HG03432 (cell line): ENCODE measurements around the gene ZC3H12D.

Source experiments
- ATAC-seq: cut with Tn5 transposase; IDR thresholded peaks from one replicate; pipeline ENCODE4 v1.9.1; 2021; ENCODE audit warnings: mild to moderate bottlenecking, moderate library complexity; ENCODE audit not compliant: unreplicated experiment

ZC3H12D gene

GRCh38 chr6:149444360-149445094 lies 40.3 kb downstream of the ZC3H12D start:
- ATAC-seq: peak; percentile 12

DNA sequence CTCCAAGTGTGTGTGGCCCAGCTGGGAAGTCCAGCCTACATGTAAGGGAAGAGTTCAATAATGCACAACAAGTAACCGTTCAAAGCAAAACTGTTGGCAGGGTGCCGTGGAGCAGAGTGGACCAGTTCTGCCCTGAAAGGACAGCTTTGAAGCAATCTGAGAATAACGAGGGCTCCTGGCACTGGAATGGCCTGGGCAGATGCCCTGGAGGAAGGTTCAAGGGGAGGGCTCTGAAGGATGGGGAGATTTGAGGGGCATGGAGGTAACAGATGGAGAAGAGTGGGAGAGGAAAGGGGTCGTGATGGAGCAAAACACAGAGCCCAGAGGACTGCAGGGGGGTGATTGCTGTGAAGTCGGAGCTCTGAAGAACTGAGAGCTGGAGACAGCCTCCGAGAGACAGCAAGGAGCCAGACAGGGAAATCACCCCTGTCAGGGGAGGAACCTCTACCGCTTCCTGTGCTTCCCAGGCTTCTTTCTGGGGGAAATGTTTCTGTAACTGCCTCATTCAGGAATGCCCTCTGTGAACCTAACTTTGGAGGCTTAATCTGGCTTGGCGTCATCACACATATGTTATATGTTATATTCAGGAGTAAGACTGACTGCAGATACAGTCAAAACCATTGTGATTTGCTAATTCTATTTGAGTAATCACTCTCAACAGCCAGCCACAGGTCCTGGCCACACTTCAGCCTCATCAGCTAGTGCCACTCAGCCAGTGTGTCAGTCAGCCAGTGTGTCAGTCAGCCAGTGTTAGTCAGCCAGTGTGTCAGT lies 41.2 kb downstream of the ZC3H12D start:
- ATAC-seq: no peak

DNA sequence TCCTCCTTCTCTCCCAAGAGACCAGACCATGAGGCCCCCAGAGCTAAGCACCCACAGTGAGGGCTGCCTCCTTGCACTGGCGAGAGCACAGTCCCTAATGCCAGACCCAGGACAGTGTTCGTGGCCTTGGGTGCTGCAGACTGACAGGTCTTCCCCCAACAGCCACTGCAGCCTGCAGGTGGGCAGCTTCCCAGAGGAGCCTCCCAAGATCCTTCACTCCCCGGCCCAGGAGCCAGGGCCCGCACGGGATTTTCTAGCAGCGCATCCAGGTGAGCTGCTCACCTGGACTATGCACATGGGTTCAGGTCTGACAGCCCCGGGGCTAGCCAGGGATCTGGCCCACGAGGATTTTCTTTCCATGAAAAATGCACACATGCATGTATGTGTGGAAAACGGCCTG lies 43.1 kb downstream of the ZC3H12D start:
- ATAC-seq: no peak

GRCh38 chr6:149440735-149441671 lies 43.8 kb downstream of the ZC3H12D start:
- no peak for ATAC-seq

GRCh38 chr6:149439626-149440025 lies 45.2 kb downstream of the ZC3H12D start:
- no peak for ATAC-seq

DNA sequence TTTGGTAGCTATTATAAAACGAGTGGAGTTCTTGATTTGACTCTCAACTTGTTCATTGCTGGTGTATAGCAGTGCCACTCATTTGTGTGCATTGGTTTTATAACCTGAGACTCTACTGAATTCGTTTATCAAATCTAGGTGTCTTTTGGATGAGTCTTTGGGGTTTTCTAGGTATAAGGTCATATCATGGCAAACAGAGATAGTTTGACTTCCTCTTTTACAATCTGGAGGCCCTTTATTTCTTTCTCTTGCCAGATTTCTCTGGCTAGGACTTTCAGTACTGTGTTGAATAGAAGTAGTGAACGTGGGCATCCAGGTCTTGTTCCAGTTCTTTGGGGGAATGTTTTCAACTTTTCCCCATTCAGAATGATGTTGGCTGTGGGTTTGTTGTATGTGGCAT lies 46.0 kb downstream of the ZC3H12D start:
- peak; percentile 83 for ATAC-seq

GRCh38 chr6:149437212-149437611 lies 47.6 kb downstream of the ZC3H12D start:
- no peak for ATAC-seq

DNA sequence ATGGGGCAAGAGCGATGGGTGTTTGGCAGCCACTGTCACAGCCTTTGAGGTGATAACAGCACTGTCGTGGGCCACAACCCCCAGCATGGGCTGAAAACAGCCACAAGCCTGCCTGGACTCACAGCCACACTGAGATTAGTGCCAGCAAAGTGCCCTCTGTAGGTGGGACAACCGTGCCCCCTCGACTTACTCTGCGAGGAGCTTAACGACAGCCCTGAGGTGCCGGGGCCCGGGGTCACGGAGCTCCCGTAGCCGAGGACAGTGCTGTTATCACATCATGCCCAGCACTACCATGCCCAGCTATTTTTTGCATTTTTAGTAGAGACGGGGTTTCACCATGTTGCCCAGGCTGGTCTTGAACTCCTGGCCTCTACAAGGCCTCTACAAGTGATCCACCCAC lies 48.2 kb downstream of the ZC3H12D start:
- no peak for ATAC-seq

- ATAC-seq: no peak
Measured at GRCh38 chr6:149435919-149436586, 48.8 kb downstream of the ZC3H12D start.

GRCh38 chr6:149433881-149434280 lies 50.9 kb downstream of the ZC3H12D start:
- ATAC-seq: no peak

DNA sequence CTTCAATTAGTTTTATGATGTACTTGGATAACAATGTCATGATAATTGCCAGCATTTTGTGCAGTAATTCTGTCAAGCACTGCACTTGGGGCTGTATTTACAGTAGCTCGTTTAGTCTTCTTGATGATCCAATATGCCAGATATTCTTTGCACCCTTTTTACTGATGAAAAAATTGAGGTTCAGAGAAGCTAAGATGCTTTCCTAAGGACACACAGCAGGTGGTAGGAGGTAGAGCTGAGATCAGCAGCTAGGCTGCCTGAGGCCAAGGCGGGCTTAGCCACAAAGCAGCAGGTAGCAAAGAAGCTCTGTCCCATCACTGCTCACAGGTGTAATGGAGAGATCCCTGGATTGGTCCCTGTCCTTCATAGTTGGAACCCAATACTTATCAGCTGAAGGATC lies 51.4 kb downstream of the ZC3H12D start:
- ATAC-seq: no peak

- peak; percentile 92 for ATAC-seq
Measured at GRCh38 chr6:149431905-149432775, 52.7 kb downstream of the ZC3H12D start.

DNA sequence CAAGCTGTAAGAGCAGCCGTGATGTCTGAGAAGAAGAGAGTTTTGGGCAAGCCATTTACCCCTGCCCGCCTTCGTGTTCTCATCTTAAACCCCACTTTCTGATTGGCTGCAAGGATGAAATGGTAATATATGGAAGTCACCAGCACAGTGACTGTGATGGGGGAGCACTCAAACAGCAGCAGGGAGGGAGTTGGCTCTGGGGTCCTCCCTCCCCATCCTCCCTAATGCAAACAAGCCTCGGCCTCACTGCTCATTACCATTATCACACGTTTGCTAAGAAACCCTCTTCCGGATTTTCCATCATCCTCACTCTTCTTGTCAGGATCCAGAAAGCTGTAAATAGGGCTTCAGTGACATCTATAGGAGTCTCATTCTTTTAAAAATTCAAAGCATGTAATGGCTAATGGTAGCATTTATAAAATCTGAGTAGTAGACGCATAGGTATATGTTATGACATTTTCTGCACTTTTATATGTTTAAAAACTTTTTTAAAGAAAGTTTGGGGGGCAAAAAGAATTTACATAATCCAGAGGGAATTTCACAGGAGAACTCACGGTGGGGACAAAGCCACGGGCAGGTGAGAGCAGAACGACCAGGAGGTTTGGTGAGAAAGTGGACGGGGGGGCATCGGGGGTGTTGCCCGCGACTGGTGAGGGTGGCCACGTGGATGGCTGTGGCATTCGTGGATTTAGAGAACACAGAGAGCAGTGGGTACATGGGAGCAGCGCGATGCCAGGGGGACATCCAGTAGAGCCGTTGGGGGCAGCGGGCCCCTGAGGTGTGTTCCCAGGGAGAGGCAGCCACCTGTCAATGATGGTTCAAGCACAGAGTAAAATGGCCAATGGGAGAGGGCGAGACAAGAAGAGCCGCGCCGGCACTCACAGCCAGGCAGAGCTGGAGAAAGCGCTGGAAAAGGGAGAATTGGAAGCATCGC lies 55.1 kb downstream of the ZC3H12D start:
- no peak for ATAC-seq

DNA sequence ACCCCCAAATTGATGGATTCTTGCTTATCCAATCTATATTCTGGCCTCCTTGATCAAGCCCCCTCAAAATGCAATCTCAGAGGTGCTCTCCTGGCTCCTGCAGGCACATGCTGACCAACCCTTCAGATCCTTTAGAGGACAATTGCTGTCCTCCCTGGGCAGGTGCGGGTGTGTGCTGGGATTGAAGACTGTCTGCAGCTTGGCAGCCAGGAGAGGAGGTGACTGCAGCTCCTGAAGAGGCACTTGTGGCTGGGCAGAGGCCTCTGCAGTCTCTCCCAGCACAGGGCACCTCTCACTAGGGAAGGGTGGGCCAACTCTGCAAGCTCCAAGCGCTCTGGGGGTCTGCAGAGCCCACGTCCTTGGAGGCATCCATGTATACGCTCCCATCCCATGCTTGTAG lies 56.2 kb downstream of the ZC3H12D start:
- ATAC-seq: no peak

GRCh38 chr6:149425754-149426153 lies 59.1 kb downstream of the ZC3H12D start:
- ATAC-seq: no peak

DNA sequence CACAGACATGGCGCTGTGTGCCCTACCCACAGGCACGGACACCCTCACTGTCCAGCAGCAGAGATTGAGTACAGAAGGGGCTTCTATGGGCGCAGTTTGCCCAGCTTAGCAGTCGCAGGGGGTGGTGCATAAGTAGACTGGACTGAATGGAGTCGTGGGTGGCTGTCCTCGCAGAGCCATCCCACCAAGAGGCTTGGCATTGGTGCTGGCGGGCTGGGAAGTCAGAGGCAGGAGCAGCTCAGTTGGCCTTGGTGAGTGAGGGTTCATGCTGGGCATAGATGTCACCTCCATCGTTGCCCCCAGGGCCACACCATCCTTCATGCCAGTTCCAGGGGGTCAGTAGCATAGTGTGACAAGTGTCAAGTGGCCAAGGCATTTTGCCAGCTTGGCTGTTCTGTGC lies 59.6 kb downstream of the ZC3H12D start:
- ATAC-seq: no peak

GRCh38 chr6:149423964-149424440 lies 60.8 kb downstream of the ZC3H12D start:
- no peak for ATAC-seq

- ATAC-seq: no peak
Measured at GRCh38 chr6:149422581-149422980, 62.2 kb downstream of the ZC3H12D start.

GRCh38 chr6:149421132-149421531 lies 63.7 kb downstream of the ZC3H12D start:
- no peak for ATAC-seq
